Kidney (tissue), 14 donors: Measurements from ENCODE around the gene HRNR. TPM values are rescaled to one million over a fixed set of nuclear protein-coding genes. Genes with fewer than 3 reads are reported as not detected.
"Not testable (repeated sequence)": the region's sequence is repeated elsewhere in the genome, so short reads cannot be mapped to it uniquely, and the experiment has no call there.

Source experiments
- DNase-seq, 5 donors: peaks; one replicate each; pipeline ENCODE4 v3.0.0-alpha.2; 2013 to 2020
- FAIRE-seq: peaks from 2 replicates; lab custom pipeline; 2012; peaks lifted over from hg19 to GRCh38; lab: Jason Lieb, UNC
- H3K27ac ChIP-seq, 2 donors: one replicate each; pipeline ENCODE4 v1.7.0; 2013; ENCODE audit warnings: low read depth in 2 of 2, low read length in 2 of 2, inconsistent platforms in 1 of 2
- H3K27me3 ChIP-seq: one replicate; pipeline ENCODE4 v1.7.1; 2013; ENCODE audit warnings: low read length, inconsistent platforms; ENCODE audit not compliant: control insufficient read depth, insufficient read depth
- H3K36me3 ChIP-seq, 3 donors: one replicate each; pipeline versions ENCODE4 v1.7.0 to v1.7.1; 2013; ENCODE audit warnings: low read length in 3 of 3, control low read depth in 1 of 3, inconsistent platforms in 1 of 3; ENCODE audit not compliant: insufficient read depth in 3 of 3, control insufficient read depth in 2 of 3
- H3K4me1 ChIP-seq, 3 donors: one replicate each; pipeline versions ENCODE4 v1.7.0 to v1.7.1; 2013; ENCODE audit warnings: low read length in 3 of 3, inconsistent platforms in 1 of 3, low read depth in 1 of 3; ENCODE audit not compliant: control insufficient read depth in 2 of 3, insufficient read depth in 2 of 3
- H3K4me3 ChIP-seq, 3 donors: one replicate each; pipeline versions ENCODE4 v1.7.0 to v1.8.1; 2013; ENCODE audit warnings: low read length in 3 of 3, control low read depth in 1 of 3, inconsistent platforms in 1 of 3
- H3K9ac ChIP-seq, 3 donors: one replicate each; pipeline versions ENCODE4 v1.7.0 to v1.7.1; 2013; ENCODE audit warnings: low read length in 3 of 3, control low read depth in 1 of 3, inconsistent platforms in 1 of 3
- H3K9me3 ChIP-seq, 3 donors: one replicate each; pipeline versions ENCODE4 v1.7.0 to v1.7.1; 2013; ENCODE audit warnings: low read length in 3 of 3, control low read depth in 1 of 3, inconsistent platforms in 1 of 3; ENCODE audit not compliant: control insufficient read depth in 2 of 3, insufficient read depth in 1 of 3
- CTCF ChIP-seq: IDR thresholded peaks from 3 replicates; pipeline ENCODE4 v1.5.1; 2012; ENCODE audit warnings: mild to moderate bottlenecking, moderate library complexity, borderline replicate concordance; ENCODE audit not compliant: insufficient read depth; ENCODE audit errors: extremely low read depth
- intact Hi-C: fragments of 100-400 bp; cut with DNase I; formaldehyde crosslinking; loops from one replicate; pipeline ENCODE4 v1.11.1; 2022
- polyA plus RNA-seq: library from polyadenylated mRNA; stranded (reverse); fragments of 350-450 nt; fragmentation: Illumina TruSeq; extraction: RNeasy Lipid Tissue Mini Kit (QIAGEN cat#74804); gene quantifications from one replicate; pipeline ENCODE4 v1.2.3, GENCODE V29; 2014; ENCODE audit warnings: low read depth, low replicate concordance; ENCODE audit not compliant: insufficient read depth
- total RNA-seq: library from RNA; stranded (reverse); fragmentation: NEBNext Ultra II Directional; extraction: Animal tissue kit (Norgen Biotek cat#: 25700); gene quantifications from one replicate; pipeline ENCODE4 v1.2.1, GENCODE V29; 2021
- donor health status: control.
- donor health status: control.
- donor health status: control.
- donor health status: control.
- donor health status: control.
- donor health status: DM: yes; HTN: yes; CAD: no.
- donor health status: Normal renal cell carcinoma (clear cell type).

HRNR gene
- total and polyA plus RNA-seq, 2 donors from 2014 or later, result not detected

GRCh38 chr1:152220166-152221163 is 3.5 kb downstream of the HRNR start:
- no peak for FAIRE-seq
- intact Hi-C loops, result no loop called here
- TF ChIP-seq CTCF, result no peak

GRCh38 chr1:152219438-152219837 is 4.6 kb downstream of the HRNR start:
- intact Hi-C loops, H3K4me3 ChIP-seq, H3K9ac ChIP-seq, H3K27ac ChIP-seq, H3K9me3 ChIP-seq, H3K4me1 ChIP-seq, H3K36me3 ChIP-seq, FAIRE-seq, H3K27me3 ChIP-seq: not testable (repeated sequence)
- peak in 1 of 5 donors; percentile 45 for DNase-seq

More at GRCh38 chr1:152220166-152221163, 3.5 kb downstream of the HRNR start:
- H3K9me3 ChIP-seq, result peaks cover 0 to 4% (median 0%) of the 10 kb centered on the region in 3 donors
- H3K4me3 ChIP-seq, result no peak overlapping the region
- no peak overlapping the region for H3K9ac ChIP-seq
- peak in 1 of 5 donors; percentile 64 for DNase-seq
- H3K4me1 ChIP-seq, result no peaks in the 10 kb centered on the region
- H3K36me3 ChIP-seq, result no peaks in the 10 kb centered on the region
- H3K27me3 ChIP-seq, result no peaks in the 10 kb centered on the region
- no peak overlapping the region for H3K27ac ChIP-seq

- Histone ChIP-seq H3K4me3 (no peak overlapping the region), H3K27me3 (no peaks in the 10 kb centered on the region), H3K9ac (no peak overlapping the region), H3K27ac (no peak overlapping the region), H3K36me3 (no peaks in the 10 kb centered on the region), H3K4me1 (no peaks in the 10 kb centered on the region), H3K9me3 (peaks cover 0 to 4% (median 0%) of the 10 kb centered on the region in 3 donors)
- DNase-seq, result peak in 1 of 5 donors; percentile 50
- no peak for FAIRE-seq
- intact Hi-C loops, result no loop called here
- no peak for TF ChIP-seq CTCF
Observed at GRCh38 chr1:152218762-152219436, 5.1 kb downstream of the HRNR start.

- H3K9me3 ChIP-seq, H3K4me1 ChIP-seq, H3K27me3 ChIP-seq, FAIRE-seq, intact Hi-C loops, H3K4me3 ChIP-seq, H3K9ac ChIP-seq, H3K27ac ChIP-seq, H3K36me3 ChIP-seq: not testable (repeated sequence)
- DNase-seq, result peak in 2 of 5 donors; percentile 16 to 80
Observed at GRCh38 chr1:152215604-152216003, 8.4 kb downstream of the HRNR start.

GRCh38 chr1:152214911-152215310 is 9.1 kb downstream of the HRNR start:
- intact Hi-C loops, H3K36me3 ChIP-seq, H3K27me3 ChIP-seq, H3K27ac ChIP-seq, H3K9ac ChIP-seq, H3K4me3 ChIP-seq, H3K4me1 ChIP-seq, FAIRE-seq, H3K9me3 ChIP-seq: not testable (repeated sequence)
- DNase-seq, result peak in 1 of 5 donors; percentile 70
